Suprapubic skin (tissue), 4 donors: ENCODE measurements around the gene SEMA3C. TPM values are rescaled to one million over a fixed set of nuclear protein-coding genes. Genes with fewer than 3 reads are reported as not detected.

Experiments used
- DNase-seq, 2 donors: peaks; one replicate each; pipeline ENCODE4 v3.0.0-alpha.2; 2019; ENCODE audit warnings: low spot score in 2 of 2
- H3K27ac ChIP-seq: fragments of 200-600 bp; sonication (generic); one replicate; pipeline ENCODE4 v1.5.1; 2019
- H3K27me3 ChIP-seq: fragments of 200-600 bp; sonication (generic); one replicate; pipeline ENCODE4 v1.5.1; 2019
- H3K36me3 ChIP-seq: fragments of 200-600 bp; sonication (generic); one replicate; pipeline ENCODE4 v1.5.1; 2019
- H3K4me1 ChIP-seq: fragments of 200-600 bp; sonication (generic); one replicate; pipeline ENCODE4 v1.5.1; 2019
- H3K4me3 ChIP-seq: fragments of 200-600 bp; sonication (generic); one replicate; pipeline ENCODE4 v1.5.1; 2019; ENCODE audit warnings: mild to moderate bottlenecking
- H3K9me3 ChIP-seq: fragments of 200-600 bp; sonication (generic); one replicate; pipeline ENCODE4 v1.5.1; 2019
- EP300 ChIP-seq: sonication (generic); formaldehyde crosslinking; IDR thresholded peaks from one replicate; pipeline ENCODE4 v1.6.1; 2017; ENCODE audit warnings: antibody characterized with exemption
- POLR2A ChIP-seq, 2 donors: fragments of 450-650 bp; IDR thresholded peaks; one replicate each; pipeline ENCODE4 v1.6.1; 2017; ENCODE audit warnings: antibody characterized with exemption in 2 of 2, mild to moderate bottlenecking in 2 of 2, moderate library complexity in 2 of 2
- POLR2AphosphoS5 ChIP-seq, 3 donors: sonication (generic); formaldehyde crosslinking; IDR thresholded peaks; one replicate each; pipeline ENCODE4 v1.6.1; 2017; ENCODE audit warnings: antibody characterized with exemption in 3 of 3
- WGBS: methylation state at CpG from one replicate; pipeline ENCODE4 v1.1.5; 2018; 5-methylcytosine and 5-hydroxymethylcytosine counted together
- total RNA-seq, 4 donors: library from RNA; depleted of rRNA; stranded (reverse); fragments of >200 nt; gene quantifications; one replicate each; pipeline ENCODE4 v1.1.0, GENCODE V29; 2016
- TF ChIP-seq, protein P1 (sequence below), 2 donors: fragments of 200-600 bp in 1 of 2; fragments of 450-650 bp in 1 of 2; sonication (generic) in 1 of 2; IDR thresholded peaks; one replicate each; pipeline ENCODE4 v1.5.1; 2016 to 2019; ENCODE audit warnings: antibody characterized with exemption in 2 of 2, mild to moderate bottlenecking in 1 of 2, moderate library complexity in 1 of 2

Gene SEMA3C
- total RNA-seq, 4 donors from 2014 or later: 46.0 to 105 (median 76.0) TPM

DNA sequence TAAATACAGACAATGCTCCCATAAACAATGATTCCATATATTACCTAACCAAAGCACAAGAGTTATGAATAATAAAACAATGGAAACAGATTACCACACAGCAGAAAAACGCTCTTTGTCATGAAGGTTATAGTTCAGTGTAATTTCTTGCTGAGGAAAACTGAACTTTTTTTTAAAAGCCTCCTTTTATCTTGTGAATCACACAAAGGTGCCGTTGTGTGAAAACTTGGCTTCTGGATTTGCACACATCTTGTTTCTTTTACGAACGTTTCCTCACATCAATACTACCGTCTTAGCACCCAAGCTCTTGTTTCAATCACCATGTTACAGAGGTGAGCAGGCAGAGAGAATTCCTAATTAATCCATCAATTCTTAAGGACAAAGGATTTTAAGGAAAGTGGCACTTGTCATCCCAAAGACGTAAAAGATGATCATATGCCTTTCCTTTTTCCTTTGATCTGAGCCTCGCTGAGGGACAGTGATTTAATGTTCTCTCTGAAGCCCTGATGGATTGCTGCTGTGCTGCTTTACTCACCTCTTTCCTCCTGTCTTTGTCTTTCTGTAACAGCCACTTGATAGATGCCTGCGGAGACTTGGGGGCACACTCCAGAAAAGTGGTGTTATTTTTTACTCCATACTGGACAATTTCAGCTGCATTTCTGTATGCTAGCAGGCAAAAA is 170.3 kb downstream of the SEMA3C start:
- DNase-seq: no peak
- H3K9me3 ChIP-seq: no peaks in the 10 kb centered on the region
- 66% methylated on average over 8 of the region's 8 CpGs for WGBS
- TF ChIP-seq POLR2A (IDR thresholded peaks at IDR 0.05): no peak
- H3K4me3 ChIP-seq: no peak overlapping the region
- no peak overlapping the region for H3K27ac ChIP-seq
- H3K36me3 ChIP-seq: no peaks in the 10 kb centered on the region
- H3K4me1 ChIP-seq: no peaks in the 10 kb centered on the region
- H3K27me3 ChIP-seq: no peaks in the 10 kb centered on the region

DNA sequence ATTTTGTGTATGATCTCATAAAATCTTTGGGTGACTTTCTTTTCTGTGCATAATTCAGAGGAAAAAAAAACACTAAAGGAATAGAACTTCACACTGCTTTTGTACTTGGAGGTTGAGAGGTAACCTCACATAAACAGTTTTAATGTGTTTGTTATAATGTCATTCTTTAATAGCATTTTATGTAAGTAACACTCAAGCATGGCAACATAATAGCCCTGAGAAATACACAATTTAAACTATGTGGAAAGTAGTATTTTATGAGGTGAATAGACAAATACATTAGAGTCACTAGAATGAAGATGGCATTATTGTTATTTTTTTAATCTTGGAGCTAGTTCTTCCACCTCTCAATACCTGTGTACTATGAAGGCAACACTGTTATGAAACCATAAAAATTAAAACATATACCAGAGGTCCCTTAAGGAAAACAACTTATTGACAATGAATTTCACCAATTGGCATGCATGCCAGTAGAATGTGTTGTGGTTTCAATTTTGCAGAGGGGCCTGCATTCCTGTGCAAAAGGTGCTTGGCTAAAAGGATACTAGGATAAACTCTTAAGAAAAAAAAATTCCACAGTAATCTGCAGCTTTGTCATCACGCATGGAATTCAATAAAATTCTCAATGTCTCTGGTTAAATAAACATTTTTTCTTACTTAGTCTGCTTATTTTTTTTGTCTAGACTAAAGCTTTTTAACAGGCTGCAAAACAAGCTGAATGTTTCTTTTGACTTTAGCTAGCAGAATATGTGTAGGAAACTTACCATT is 177.9 kb downstream of the SEMA3C start:
- TF ChIP-seq EP300: no peak
- no peak for TF ChIP-seq POLR2A (IDR thresholded peaks at IDR 0.05)
- TF ChIP-seq, protein P1, sequence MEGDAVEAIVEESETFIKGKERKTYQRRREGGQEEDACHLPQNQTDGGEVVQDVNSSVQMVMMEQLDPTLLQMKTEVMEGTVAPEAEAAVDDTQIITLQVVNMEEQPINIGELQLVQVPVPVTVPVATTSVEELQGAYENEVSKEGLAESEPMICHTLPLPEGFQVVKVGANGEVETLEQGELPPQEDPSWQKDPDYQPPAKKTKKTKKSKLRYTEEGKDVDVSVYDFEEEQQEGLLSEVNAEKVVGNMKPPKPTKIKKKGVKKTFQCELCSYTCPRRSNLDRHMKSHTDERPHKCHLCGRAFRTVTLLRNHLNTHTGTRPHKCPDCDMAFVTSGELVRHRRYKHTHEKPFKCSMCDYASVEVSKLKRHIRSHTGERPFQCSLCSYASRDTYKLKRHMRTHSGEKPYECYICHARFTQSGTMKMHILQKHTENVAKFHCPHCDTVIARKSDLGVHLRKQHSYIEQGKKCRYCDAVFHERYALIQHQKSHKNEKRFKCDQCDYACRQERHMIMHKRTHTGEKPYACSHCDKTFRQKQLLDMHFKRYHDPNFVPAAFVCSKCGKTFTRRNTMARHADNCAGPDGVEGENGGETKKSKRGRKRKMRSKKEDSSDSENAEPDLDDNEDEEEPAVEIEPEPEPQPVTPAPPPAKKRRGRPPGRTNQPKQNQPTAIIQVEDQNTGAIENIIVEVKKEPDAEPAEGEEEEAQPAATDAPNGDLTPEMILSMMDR (IDR thresholded peaks at IDR 0.05): no peak
- no peak for TF ChIP-seq POLR2AphosphoS5 (IDR thresholded peaks at IDR 0.05)
- DNase-seq: no peak
- 67% methylated on average over 1 of the region's 1 CpG for WGBS

DNA sequence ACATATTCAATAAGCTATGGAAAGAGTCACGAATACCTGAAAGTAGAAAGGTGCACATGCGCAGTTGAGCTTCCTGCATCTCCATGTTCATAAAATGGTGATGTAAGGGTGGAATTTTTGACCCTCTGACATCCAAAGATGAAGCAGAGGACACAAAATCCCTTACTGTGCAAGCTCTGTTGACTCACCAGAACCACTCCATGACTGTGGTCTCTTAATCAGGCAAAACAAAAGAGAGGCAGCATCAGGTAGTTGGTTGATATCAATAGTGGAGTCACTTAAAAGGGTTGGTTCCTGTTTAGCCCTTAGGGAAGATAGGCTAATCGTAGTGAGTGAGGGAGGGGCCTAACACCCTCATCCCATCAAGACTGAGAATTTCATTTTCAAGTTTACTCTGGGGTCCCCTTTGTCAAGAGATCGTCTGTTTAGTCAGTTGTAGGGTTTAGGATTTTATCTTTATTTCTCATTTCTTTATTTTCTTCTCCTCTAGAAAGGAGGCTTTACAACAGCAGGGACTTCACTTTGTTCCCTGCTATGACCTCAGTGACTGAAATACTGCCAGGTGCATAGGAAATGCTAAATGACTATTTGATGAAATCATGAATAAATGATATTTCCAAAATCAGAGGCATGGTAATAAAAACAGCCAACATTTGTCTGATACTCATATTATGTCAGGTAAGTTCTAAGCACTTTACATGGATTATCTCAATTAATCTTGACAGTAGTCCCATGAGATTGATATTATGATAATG is 182.3 kb downstream of the SEMA3C start:
- Histone ChIP-seq H3K9me3 (no peaks in the 10 kb centered on the region), H3K4me1 (no peaks in the 10 kb centered on the region), H3K27ac (no peak overlapping the region), H3K4me3 (no peak overlapping the region), H3K36me3 (no peaks in the 10 kb centered on the region), H3K27me3 (no peaks in the 10 kb centered on the region)
- DNase-seq: no peak
- WGBS: 77% methylated on average over 4 of the region's 4 CpGs
- TF ChIP-seq EP300 (no peak), POLR2AphosphoS5 (IDR thresholded peaks at IDR 0.05) (no peak), POLR2A (IDR thresholded peaks at IDR 0.05) (no peak)
- TF ChIP-seq, protein P1 (IDR thresholded peaks at IDR 0.05): no peak

More for the DNA sequence above, 177.9 kb downstream of the SEMA3C start:
- no peaks in the 10 kb centered on the region for H3K9me3 ChIP-seq
- no peak overlapping the region for H3K4me3 ChIP-seq
- H3K27me3 ChIP-seq: no peaks in the 10 kb centered on the region
- no peak overlapping the region for H3K27ac ChIP-seq
- no peaks in the 10 kb centered on the region for H3K36me3 ChIP-seq
- no peaks in the 10 kb centered on the region for H3K4me1 ChIP-seq

DNA sequence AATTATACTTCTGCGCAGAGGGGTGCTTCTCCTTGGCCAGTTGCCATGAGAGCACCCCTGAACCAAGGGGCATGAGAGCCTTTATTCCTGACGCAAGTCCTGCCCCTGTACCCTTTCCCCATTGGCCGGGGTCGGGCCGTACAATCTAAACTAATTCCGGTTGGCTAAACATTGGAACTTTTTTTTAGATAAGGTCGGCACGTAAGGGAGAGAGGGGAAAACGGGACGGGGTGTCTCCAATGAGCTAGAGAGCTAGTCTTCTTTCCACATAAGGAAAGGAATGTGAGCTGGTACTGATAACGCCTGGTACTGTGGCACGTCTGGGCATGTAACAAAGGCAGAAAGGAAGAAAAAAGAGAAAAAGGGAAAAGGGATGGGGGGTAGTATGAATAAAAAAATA is 183.5 kb downstream of the SEMA3C start:
- H3K9me3 ChIP-seq: no peaks in the 10 kb centered on the region
- H3K27ac ChIP-seq: no peak overlapping the region
- no peak for DNase-seq
- TF ChIP-seq EP300 (no peak), POLR2A (IDR thresholded peaks at IDR 0.05) (no peak), POLR2AphosphoS5 (IDR thresholded peaks at IDR 0.05) (no peak)
- TF ChIP-seq, protein P1 (IDR thresholded peaks at IDR 0.05): no peak
- WGBS: 92% methylated on average over 12 of the region's 12 CpGs
- no peak overlapping the region for H3K4me3 ChIP-seq
- H3K27me3 ChIP-seq: no peaks in the 10 kb centered on the region
- H3K36me3 ChIP-seq: no peaks in the 10 kb centered on the region
- no peaks in the 10 kb centered on the region for H3K4me1 ChIP-seq

DNA sequence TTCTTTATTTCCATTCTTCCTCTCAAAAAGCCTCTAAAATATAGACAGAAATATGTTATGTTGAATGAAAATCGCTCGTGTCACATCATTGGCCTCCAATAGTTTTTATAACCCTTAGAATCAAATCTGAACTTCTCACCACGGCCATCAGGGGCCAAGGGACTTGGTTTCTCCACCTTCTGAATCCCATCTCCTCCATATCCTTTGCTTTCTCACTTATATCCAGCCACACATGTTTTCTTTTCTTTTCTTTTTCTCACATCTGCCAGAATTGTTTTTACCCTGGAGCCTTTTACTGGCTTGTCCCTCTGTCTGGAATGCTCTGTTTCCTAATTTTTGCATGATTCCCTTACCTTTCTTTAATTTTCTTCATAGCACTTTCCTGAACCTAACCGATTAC is 184.8 kb downstream of the SEMA3C start:
- Histone ChIP-seq H3K9me3 (no peaks in the 10 kb centered on the region), H3K27ac (no peak overlapping the region), H3K4me1 (no peaks in the 10 kb centered on the region), H3K36me3 (no peaks in the 10 kb centered on the region), H3K27me3 (no peaks in the 10 kb centered on the region), H3K4me3 (no peak overlapping the region)
- no peak for DNase-seq
- TF ChIP-seq, protein P1 (IDR thresholded peaks at IDR 0.05): no peak
- TF ChIP-seq POLR2AphosphoS5 (IDR thresholded peaks at IDR 0.05) (no peak), EP300 (no peak), POLR2A (IDR thresholded peaks at IDR 0.05) (no peak)
- 91% methylated on average over 4 of the region's 4 CpGs for WGBS
